Stimulated activated naive CD8-positive, alpha-beta T cell treated with anti-CD3 and anti-CD28 coated beads, Interleukin-15, Interleukin-2, amounts not matched to agents 100 U/mL and 50 U/mL, for 24 hours (primary cell): ENCODE measurements around the gene CACNB2.

Experiments used
- ATAC-seq: fragments of 150-1000 bp; cut with Tn5 transposase; one replicate; pipeline ENCODE4 v1.10.0; 2021
- DNase-seq: peaks from one replicate; pipeline ENCODE4 v3.0.0; 2021

The CACNB2 gene

DNA sequence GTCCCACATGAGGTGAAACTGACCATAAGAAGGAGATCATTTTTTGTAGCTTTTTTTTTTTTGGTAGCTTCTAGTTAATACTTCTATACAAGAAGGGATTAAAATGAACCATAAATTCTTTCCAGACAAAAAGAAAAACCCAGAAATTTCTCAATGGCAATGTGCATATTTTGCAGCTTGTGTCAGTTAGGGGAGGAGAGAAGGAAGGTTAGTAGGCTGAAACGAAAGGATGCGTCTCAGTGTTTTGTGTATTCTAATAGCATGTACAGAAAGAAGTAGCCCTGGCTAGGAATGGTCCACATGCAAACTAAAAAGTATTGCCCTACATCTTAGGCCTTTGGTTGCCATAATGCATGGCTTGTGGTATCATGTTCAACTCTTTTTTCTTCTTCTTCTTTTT lies 90.6 kb downstream of the CACNB2 start:
- DNase-seq, result no peak

DNA sequence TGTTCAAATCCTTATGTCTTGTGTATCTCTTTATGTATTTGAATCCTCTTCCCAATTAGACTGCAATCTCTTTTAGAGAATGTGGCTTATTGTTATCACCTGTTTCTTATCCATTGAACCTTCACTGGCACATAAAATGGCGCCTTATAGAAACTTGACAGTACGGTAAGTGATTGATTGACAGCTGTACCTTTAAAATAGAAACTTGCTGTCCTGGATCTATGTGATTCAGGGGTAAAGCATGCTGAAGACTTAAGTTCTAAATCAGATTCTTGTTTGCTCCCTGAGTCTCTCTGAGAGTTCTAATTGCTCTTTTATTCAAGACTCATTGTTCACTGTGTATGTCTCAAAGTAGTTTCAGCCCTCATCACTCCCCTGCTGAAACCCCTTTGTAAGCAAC lies 91.3 kb downstream of the CACNB2 start:
- ATAC-seq, result no peak
- no peak for DNase-seq

More for the DNA sequence above, 90.6 kb downstream of the CACNB2 start:
- no peak for ATAC-seq

DNA sequence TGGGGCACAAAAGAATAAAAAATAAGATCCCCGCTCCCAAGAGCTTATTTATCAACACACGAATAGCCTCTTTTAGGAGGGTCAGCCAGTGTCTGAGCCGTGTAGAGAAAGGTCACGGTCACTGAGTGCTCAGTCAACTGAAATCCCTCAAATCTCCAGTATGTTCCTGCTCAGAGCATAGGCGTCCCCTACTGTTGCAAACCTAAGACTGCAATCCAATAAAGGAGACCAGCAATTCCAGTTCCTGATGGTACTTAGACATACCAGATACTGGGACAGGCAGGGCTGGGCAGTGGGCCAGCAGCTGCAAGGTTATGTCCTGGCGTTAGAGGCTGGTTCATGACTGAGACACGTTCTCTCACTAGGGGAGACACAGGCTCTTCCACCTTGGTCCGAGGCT lies 93.6 kb downstream of the CACNB2 start:
- DNase-seq (no peak), ATAC-seq (peak; percentile 9)

DNA sequence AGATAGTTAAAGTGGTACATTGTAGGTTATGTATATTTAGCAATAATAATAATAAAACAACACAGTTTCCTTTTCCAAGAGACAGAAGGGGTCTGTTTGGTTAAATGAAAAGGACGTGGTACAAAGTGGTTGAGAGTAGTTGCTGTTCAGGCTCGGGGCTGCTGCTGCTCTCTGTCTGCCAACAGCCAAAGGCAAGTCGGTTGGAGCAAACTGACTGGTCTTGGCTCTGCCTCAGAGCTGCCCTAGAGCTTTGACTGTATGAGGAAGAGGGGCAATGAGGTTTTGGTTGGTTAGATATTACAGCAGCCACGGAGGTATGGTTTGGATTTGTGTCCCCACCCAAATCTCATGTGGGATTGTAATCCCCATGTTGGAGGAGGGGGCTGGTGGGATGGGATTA lies 95.3 kb downstream of the CACNB2 start:
- DNase-seq, result no peak

DNA sequence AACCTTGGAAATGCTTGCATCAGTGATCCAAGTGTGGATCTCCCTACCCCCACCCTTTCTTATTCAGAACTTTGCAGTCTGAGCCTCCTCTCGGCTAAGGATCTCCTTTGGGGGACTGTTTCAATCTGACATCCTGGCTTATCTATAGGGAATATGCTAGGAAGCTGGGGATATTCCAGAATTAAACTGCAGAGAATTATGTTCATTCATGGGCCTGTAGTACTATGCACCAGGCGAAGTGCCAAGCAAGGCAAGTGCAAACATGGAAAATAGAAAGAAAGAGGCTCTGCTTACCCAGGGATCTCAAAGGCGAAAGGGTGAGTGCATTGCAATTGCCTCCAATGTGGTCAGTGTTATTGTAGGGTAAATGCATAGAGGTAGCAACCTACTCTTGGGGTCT lies 96.5 kb downstream of the CACNB2 start:
- ATAC-seq, result no peak
- no peak for DNase-seq

More for the DNA sequence above, 95.3 kb downstream of the CACNB2 start:
- ATAC-seq, result no peak

DNA sequence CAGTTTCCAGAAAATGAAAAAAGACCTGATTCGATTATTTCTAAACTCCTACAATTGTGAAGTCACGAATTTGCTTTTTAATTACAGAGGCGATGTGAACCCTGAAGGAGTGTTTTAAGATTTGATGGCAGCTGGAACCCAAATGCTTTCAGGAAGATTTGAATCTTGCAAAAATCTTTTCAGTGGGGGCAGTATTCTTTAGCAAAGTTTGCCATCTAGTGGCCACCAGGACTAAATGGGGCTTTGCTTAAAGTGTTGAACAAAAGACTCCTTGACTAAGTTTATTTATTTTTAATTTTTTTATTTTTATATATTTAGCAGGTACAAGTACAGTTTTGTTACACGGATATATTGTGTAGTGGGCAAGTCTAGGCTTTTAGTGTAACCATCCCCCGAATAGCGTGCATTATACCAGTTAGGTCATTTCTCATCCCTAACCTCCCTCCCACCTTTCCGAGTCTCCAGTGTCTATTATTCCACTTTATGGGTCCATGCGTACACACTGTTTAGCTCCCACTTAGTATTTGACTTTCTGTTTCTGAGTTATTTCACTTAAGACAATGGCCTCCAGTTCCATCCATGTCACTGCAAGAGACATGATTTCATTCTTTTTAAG lies 98.8 kb downstream of the CACNB2 start:
- ATAC-seq (no peak), DNase-seq (no peak)

DNA sequence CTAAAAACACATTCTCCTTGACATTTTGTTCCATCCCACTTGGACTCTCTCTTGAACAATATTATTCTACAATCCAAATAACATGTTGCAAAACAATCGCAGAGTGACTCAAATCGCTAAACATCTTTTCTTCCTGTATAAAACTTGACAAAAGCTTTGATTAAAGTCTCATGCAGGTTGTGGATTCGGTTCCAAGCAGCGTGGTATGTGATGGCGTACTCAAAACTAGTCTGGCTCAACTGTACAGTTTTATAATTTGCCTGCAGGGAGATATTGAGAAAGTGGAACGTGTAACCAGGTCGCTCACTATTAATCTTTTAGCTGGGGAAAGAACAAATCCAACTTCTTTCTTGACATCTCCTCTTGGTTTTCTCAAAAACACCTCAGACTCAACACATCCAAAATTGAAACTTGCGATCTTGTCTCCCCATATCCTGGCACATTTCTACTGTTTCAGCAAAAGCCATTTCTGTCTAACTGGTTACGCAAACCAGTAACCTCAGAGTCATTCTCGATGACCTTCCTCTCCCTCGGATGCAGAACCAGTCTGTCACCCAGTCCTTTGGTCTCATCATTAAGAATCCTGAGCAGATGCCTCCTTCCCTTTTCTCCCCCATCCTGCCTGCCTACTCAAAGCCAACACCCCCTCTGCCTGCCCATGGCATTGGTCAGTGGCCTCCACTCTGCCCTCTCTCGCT lies 100.1 kb downstream of the CACNB2 start:
- no peak for ATAC-seq
- no peak for DNase-seq

DNA sequence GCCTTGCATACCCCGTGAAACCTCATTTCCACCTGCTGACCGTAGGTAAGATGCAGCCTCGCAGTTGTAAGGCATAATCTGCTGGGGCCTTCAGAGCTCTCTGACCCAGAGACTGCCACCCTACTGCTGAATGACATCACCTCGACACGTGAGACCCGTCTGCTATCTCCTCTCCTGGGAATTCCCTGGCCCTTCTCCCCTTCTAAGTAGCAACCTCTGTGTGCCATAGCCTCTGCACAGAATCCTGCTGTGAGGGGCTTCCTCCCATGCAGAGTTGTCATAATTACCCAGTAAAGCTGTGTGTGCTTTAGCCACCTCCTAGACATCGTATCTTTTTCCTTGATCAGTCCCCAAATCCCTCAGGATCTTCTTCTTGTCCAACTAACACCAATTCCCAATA lies 106.7 kb downstream of the CACNB2 start:
- no peak for ATAC-seq
- DNase-seq, result no peak

GRCh38 chr10:18252086-18252485 lies 111.9 kb downstream of the CACNB2 start:
- DNase-seq, result no peak
- no peak for ATAC-seq

DNA sequence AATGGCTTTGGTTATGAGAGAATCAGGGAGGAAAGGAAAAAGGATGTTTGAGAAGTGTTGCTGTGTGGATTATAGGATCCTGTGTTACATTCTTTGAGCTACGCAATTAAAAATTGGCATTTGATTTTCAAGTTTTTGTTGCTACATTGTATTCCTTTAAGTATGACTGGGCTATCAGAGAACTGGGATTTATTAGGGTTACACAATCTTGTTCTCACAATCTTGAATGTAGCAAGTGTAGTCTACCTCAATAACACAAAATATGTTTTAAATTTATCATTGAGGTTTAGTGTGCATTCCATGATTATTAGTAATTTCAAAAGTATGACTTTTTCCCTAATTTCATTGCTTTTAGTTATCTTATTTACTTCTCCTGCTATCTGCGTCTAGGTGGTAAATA lies 113.9 kb downstream of the CACNB2 start:
- DNase-seq (no peak), ATAC-seq (no peak)

- DNase-seq (no peak), ATAC-seq (no peak)
These were observed 114.5 kb downstream of the CACNB2 start for GRCh38 chr10:18254692-18255091.

- DNase-seq, result no peak
- ATAC-seq, result no peak
These were observed 120.2 kb downstream of the CACNB2 start for GRCh38 chr10:18260310-18260922.

- no peak for DNase-seq
- ATAC-seq, result no peak
These were observed 120.9 kb downstream of the CACNB2 start for GRCh38 chr10:18261063-18261610.

GRCh38 chr10:18261768-18262231 lies 121.6 kb downstream of the CACNB2 start:
- no peak for DNase-seq
- no peak for ATAC-seq

DNA sequence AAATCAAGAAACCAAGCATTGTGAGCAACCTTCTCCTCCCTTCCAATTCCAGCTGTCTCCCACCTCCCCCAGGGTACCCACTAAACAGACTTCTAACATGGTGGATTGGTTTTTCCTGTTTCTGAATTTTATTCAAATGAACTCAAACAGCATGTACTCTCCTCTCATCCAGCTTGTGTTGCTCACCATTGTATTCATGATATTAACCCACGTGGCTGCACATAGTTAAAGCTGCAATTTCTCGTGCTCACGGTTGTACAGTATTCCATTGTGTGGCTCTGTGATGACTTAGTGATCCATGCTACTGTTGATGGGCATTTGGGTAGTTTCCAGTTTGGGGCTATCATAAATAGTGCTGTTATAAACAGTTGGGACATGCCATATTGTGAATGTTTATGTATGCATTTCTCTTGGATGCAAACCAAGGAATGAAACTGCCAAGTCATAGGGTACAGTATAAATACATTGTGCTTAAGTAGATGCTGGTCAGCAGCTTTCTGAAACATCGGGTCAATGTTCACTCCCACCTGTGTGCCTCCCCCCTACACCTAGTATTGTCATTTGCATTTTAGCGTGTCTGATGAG lies 124.3 kb downstream of the CACNB2 start:
- ATAC-seq, result no peak
- DNase-seq, result no peak

GRCh38 chr10:18268005-18268404 lies 127.8 kb downstream of the CACNB2 start:
- no peak for ATAC-seq
- DNase-seq, result no peak

GRCh38 chr10:18271491-18271890 lies 131.3 kb downstream of the CACNB2 start:
- DNase-seq, result no peak

GRCh38 chr10:18273039-18273438 lies 132.8 kb downstream of the CACNB2 start:
- DNase-seq, result no peak
- no peak for ATAC-seq

More at GRCh38 chr10:18271491-18271890, 131.3 kb downstream of the CACNB2 start:
- ATAC-seq, result no peak

- ATAC-seq (no peak), DNase-seq (no peak)
These were observed 138.0 kb downstream of the CACNB2 start for GRCh38 chr10:18278181-18278580.

DNA sequence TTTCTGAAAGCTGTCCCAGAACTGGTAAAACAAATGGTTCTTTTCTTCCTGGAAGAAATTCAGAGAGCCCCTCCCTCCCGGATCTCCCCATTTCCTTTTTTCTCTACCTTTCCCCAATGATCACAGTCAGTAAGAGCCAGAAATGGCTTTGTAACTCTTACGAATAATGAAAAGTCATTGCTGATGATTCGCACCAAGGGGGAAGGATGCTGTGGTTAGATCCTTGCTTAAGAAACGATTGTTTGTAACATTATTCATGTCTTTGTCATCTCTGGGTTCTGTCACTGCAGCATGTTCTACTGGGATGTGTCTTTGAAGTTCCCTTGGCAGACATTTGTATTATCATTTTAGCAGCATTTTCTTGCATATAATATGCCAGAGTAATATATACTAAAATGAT lies 138.9 kb downstream of the CACNB2 start:
- ATAC-seq (no peak), DNase-seq (no peak)

DNA sequence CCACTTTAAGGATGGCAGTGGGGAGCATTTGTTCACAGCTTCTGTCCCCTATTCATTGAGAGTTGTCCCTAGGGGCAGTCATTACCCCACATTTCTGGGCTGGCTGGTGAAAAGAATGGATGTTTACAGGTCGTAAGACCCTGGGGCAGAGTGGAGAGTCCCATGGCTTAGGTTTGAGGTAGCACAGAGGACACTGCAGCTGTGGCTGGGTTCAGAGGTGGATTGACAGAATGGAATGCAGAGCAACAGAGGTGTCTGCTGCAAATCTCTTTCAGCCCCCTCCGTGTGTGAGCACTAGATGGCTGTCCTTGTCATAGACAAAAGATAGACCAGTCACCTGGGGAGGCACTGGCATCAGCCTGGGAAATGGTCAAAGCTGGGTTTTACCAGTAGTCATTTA lies 141.9 kb downstream of the CACNB2 start:
- ATAC-seq, result no peak

DNA sequence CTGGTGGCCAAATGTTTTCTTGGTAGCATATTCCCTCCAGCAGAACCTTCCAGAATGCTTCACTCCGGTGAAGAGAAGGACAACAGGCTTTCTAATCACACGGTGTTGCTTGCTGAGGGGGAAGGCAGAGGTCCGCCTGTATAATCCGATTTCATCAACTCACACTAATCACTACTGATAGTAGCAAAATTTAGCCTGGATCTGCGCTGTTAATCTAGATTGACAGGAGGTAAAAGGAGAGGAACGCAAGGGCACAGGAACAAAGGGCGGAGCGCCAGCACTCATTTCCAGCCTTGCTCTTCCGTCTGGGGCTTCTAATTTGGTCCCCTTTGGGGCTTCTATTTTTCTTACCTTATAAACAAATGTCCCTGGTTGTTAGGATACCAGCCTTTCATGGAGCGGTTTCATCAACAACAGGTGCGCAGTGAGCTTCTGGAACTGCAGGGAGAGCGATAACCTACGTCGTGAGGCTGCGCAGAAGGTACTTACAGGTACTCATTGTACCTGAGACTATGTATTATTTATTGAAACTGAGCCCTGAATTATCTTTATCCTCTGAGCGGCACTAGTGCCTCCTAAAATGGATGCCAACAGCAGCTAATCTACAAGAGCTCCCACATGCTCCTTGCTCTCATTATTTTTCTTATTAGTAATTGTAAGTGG lies 150.6 kb downstream of the CACNB2 start:
- DNase-seq, result no peak

More for the DNA sequence above, 141.9 kb downstream of the CACNB2 start:
- no peak for DNase-seq

More for the DNA sequence above, 150.6 kb downstream of the CACNB2 start:
- no peak for ATAC-seq
